HepG2 (cell line): ENCODE data around the gene FSIP1. TPM values are rescaled to one million over a fixed set of nuclear protein-coding genes. Genes with fewer than 3 reads are reported as not detected.

ENCODE experiments used
- EP300 ChIP-seq, 3 experiments: sonication (generic) in 1 of 3; formaldehyde crosslinking in 1 of 3; IDR thresholded peaks; 2 replicates each; pipeline versions ENCODE4 v1.5.1 to v1.6.1; 2011 to 2020; ENCODE audit warnings: low read depth in 2 of 3, low read length in 2 of 3, borderline replicate concordance in 1 of 3, improper control_type of control experiment in 1 of 3, mild to moderate bottlenecking in 1 of 3, missing genetic modification reagents in 1 of 3, moderate library complexity in 1 of 3
- HDAC2 ChIP-seq: sonication (generic); formaldehyde crosslinking; IDR thresholded peaks from 2 replicates; pipeline ENCODE4 v1.4.0; 2020; ENCODE audit warnings: missing genetic modification reagents
- HNRNPK ChIP-seq: fragments of 200-400 bp; formaldehyde crosslinking; IDR thresholded peaks from 2 replicates; pipeline ENCODE4 v1.6.1; 2018; ENCODE audit warnings: low read length, low read depth, moderate library complexity, mild to moderate bottlenecking; ENCODE audit not compliant: poor library complexity, severe bottlenecking
- MLXIP ChIP-seq: sonication (generic); formaldehyde crosslinking; IDR thresholded peaks from 2 replicates; pipeline ENCODE4 v1.9.0; 2021; ENCODE audit warnings: missing genetic modification reagents, borderline replicate concordance
- PHF20 ChIP-seq: sonication (generic); formaldehyde crosslinking; IDR thresholded peaks from 2 replicates; pipeline ENCODE4 v1.5.0; 2020; ENCODE audit warnings: mild to moderate bottlenecking, missing genetic modification reagents
- POLR2G ChIP-seq: fragments of 200-400 bp; formaldehyde crosslinking; IDR thresholded peaks from 2 replicates; pipeline ENCODE4 v1.6.1; 2018; ENCODE audit warnings: mild to moderate bottlenecking, low read depth, low read length, moderate library complexity
- PPARG ChIP-seq: conservative IDR thresholded peaks from 2 replicates; pipeline ENCODE4 v1.6.1; 2016; ENCODE audit warnings: missing biosample characterization, missing genetic modification reagents
- SMAD9 ChIP-seq: sonication (generic); formaldehyde crosslinking; IDR thresholded peaks from 2 replicates; pipeline ENCODE4 v1.5.1; 2020; ENCODE audit warnings: mild to moderate bottlenecking, missing genetic modification reagents
- ZBTB10 ChIP-seq: sonication (generic); formaldehyde crosslinking; IDR thresholded peaks from 2 replicates; pipeline ENCODE4 v1.4.0; 2020; ENCODE audit warnings: missing genetic modification reagents, borderline replicate concordance
- ZNF10 ChIP-seq: sonication (generic); formaldehyde crosslinking; IDR thresholded peaks from 2 replicates; pipeline ENCODE4 v1.4.0; 2020; ENCODE audit warnings: mild to moderate bottlenecking, low read depth, missing genetic modification reagents, borderline replicate concordance
- ZNF121 ChIP-seq: sonication (generic); formaldehyde crosslinking; IDR thresholded peaks from 2 replicates; pipeline ENCODE4 v1.5.0; 2020; ENCODE audit warnings: mild to moderate bottlenecking, missing genetic modification reagents
- ZNF235 ChIP-seq: sonication (generic); formaldehyde crosslinking; IDR thresholded peaks from 2 replicates; pipeline ENCODE4 v1.8.1; 2023; ENCODE audit warnings: mild to moderate bottlenecking, missing genetic modification reagents, borderline replicate concordance
- ZNF263 ChIP-seq: sonication (generic); formaldehyde crosslinking; IDR thresholded peaks from 2 replicates; pipeline ENCODE4 v1.4.0; 2020; ENCODE audit warnings: missing genetic modification reagents
- ZNF282 ChIP-seq: fragments of 450-650 bp; IDR thresholded peaks from 2 replicates; pipeline ENCODE4 v1.6.1; 2018; ENCODE audit not compliant: partially characterized antibody
- ZNF331 ChIP-seq: sonication (generic); formaldehyde crosslinking; IDR thresholded peaks from 2 replicates; pipeline ENCODE4 v1.4.0; 2020; ENCODE audit warnings: missing genetic modification reagents
- ZNF563 ChIP-seq: sonication (generic); formaldehyde crosslinking; IDR thresholded peaks from 2 replicates; pipeline ENCODE4 v1.8.0; 2022; ENCODE audit warnings: mild to moderate bottlenecking, moderate library complexity, missing genetic modification reagents
- ZNF772 ChIP-seq: sonication (generic); formaldehyde crosslinking; IDR thresholded peaks from 2 replicates; pipeline ENCODE4 v1.5.0; 2020; ENCODE audit warnings: mild to moderate bottlenecking, missing genetic modification reagents
- ZNF891 ChIP-seq: sonication (generic); formaldehyde crosslinking; IDR thresholded peaks from 2 replicates; pipeline ENCODE4 v1.5.0; 2020; ENCODE audit warnings: mild to moderate bottlenecking, missing genetic modification reagents
- polyA plus RNA-seq, 8 experiments: library from polyadenylated mRNA; depleted of rRNA in 3 of 8; stranded (reverse) in 7 of 8; unstranded in 1 of 8; fragments of >200 nt; fragmentation: Illumina TruSeq in 4 of 8; extraction: Trizol in 4 of 8; gene quantifications; 2 replicates each; pipeline versions ENCODE4 v1.2.1 to v1.2.3, GENCODE V29; 2011 to 2016; ENCODE audit warnings: low read depth in 4 of 8, missing spikeins in 1 of 8, mixed read lengths in 1 of 8; ENCODE audit not compliant: insufficient read depth in 1 of 8
- total RNA-seq, 5 experiments: library from RNA; depleted of rRNA; stranded (reverse); fragments of >200 nt; fragmentation: Illumina TruSeq; extraction: Trizol; gene quantifications; 2 replicates each; pipeline ENCODE4 v1.2.3, GENCODE V29; 2016; ENCODE audit warnings: low read depth in 1 of 5
- TF ChIP-seq, protein P1 (sequence below): sonication (generic); formaldehyde crosslinking; IDR thresholded peaks from 2 replicates; pipeline ENCODE4 v1.5.0; 2020; ENCODE audit warnings: mild to moderate bottlenecking, missing genetic modification reagents, borderline replicate concordance
- TF ChIP-seq, protein P2 (sequence below): sonication (generic); formaldehyde crosslinking; IDR thresholded peaks from 2 replicates; pipeline ENCODE4 v1.5.1; 2020; ENCODE audit warnings: missing genetic modification reagents, mild to moderate bottlenecking, borderline replicate concordance

FSIP1 gene
- total and polyA plus RNA-seq, 2 of the 13 experiments (the other 11 are each of a cell fraction or from before 2014, with no cell fraction given): 0.18 TPM; not detected in 1

- TF ChIP-seq EP300 (IDR thresholded peaks at IDR 0.05; ENCODE audit: low read depth in 2 of 2, low read length in 2 of 2): peak in 1 of 2 experiments; percentile 45; a peak in 1 of 4 replicates
- TF ChIP-seq EP300 (CRISPR knock-in tag; IDR thresholded peaks at IDR 0.05; ENCODE audit: borderline replicate concordance): no peak
- TF ChIP-seq SMAD9: no peak
- TF ChIP-seq ZNF263 (CRISPR knock-in tag): no peak
- no peak for TF ChIP-seq ZNF282
- TF ChIP-seq, protein P1, sequence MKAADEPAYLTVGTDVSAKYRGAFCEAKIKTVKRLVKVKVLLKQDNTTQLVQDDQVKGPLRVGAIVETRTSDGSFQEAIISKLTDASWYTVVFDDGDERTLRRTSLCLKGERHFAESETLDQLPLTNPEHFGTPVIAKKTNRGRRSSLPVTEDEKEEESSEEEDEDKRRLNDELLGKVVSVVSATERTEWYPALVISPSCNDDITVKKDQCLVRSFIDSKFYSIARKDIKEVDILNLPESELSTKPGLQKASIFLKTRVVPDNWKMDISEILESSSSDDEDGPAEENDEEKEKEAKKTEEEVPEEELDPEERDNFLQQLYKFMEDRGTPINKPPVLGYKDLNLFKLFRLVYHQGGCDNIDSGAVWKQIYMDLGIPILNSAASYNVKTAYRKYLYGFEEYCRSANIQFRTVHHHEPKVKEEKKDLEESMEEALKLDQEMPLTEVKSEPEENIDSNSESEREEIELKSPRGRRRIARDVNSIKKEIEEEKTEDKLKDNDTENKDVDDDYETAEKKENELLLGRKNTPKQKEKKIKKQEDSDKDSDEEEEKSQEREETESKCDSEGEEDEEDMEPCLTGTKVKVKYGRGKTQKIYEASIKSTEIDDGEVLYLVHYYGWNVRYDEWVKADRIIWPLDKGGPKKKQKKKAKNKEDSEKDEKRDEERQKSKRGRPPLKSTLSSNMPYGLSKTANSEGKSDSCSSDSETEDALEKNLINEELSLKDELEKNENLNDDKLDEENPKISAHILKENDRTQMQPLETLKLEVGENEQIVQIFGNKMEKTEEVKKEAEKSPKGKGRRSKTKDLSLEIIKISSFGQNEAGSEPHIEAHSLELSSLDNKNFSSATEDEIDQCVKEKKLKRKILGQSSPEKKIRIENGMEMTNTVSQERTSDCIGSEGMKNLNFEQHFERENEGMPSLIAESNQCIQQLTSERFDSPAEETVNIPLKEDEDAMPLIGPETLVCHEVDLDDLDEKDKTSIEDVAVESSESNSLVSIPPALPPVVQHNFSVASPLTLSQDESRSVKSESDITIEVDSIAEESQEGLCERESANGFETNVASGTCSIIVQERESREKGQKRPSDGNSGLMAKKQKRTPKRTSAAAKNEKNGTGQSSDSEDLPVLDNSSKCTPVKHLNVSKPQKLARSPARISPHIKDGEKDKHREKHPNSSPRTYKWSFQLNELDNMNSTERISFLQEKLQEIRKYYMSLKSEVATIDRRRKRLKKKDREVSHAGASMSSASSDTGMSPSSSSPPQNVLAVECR (CRISPR knock-in tag): no peak
- TF ChIP-seq MLXIP (CRISPR knock-in tag): no peak
- TF ChIP-seq PPARG (CRISPR knock-in tag): peak; percentile 31; the same call in 1 of the 2 replicates
- no peak for TF ChIP-seq PHF20 (CRISPR knock-in tag)
- TF ChIP-seq ZNF563 (CRISPR knock-in tag): no peak
- no peak for TF ChIP-seq ZNF235 (CRISPR knock-in tag)
- no peak for TF ChIP-seq HDAC2
- TF ChIP-seq HNRNPK: no peak
- TF ChIP-seq ZNF10 (CRISPR knock-in tag): no peak
- TF ChIP-seq ZNF121 (CRISPR knock-in tag): no peak
- TF ChIP-seq, protein P2, sequence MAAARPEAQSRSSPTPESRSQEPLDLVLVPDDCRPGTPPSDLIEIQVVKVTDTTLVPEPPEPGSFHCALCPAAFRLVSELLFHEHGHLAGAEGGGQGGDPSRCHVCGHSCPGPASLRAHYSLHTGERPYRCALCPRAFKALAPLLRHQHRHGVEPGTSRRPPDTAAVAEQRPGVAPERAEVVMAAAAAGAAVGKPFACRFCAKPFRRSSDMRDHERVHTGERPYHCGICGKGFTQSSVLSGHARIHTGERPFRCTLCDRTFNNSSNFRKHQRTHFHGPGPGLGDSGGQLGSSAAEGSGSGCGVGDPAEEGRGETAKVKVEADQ (CRISPR knock-in tag): no peak
- TF ChIP-seq ZNF331 (CRISPR knock-in tag): no peak
- TF ChIP-seq ZNF772 (CRISPR knock-in tag): no peak
- no peak for TF ChIP-seq ZNF891 (CRISPR knock-in tag)
- TF ChIP-seq ZBTB10 (CRISPR knock-in tag): no peak
- no peak for TF ChIP-seq POLR2G
Observed at GRCh38 chr15:39624806-39625205, 157.8 kb downstream of the FSIP1 start (continued).
